LNCAP (cell line): ENCODE data around the gene MEGF6.

Experiments
- TF ChIP-seq, protein P1 (sequence below): fragments of 450-650 bp; IDR thresholded peaks from 2 replicates; pipeline ENCODE4 v1.5.1; 2017; ENCODE audit warnings: mild to moderate bottlenecking

The MEGF6 gene

DNA sequence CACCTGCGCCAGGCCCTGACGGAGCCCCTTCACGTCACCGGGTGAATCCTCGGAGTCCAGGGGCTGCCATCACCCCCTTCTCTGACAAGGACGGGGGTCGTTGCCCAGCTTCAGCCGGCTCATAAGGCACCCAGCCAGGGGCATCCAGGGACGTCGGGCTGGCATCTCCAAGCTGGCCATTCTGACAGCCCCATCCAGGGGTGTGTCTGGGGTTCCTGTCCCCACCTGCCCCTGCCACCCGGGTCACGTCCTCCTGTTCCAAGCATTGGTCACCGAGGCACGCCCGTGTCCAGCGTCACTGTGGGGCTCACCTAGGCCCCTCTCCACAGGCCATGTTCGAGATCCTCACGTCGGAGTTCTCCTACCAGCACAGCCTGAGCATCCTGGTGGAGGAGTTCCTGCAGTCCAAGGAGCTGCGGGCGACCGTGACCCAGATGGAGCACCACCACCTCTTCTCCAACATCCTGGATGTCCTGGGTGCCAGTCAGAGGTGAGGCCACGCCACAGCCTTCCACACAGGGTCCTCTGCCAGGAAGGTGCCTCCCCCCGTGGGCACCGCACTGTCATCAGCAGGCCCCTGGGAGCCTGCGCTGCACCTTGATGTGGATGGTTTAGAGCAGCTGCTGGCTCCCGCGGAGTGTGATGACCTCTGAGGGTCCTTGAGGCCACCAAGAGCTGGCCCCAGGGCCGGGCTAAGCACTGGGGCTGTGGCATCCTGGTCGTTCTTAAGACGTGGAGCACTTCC lies 142.0 kb downstream of the MEGF6 start:
- TF ChIP-seq, protein P1, sequence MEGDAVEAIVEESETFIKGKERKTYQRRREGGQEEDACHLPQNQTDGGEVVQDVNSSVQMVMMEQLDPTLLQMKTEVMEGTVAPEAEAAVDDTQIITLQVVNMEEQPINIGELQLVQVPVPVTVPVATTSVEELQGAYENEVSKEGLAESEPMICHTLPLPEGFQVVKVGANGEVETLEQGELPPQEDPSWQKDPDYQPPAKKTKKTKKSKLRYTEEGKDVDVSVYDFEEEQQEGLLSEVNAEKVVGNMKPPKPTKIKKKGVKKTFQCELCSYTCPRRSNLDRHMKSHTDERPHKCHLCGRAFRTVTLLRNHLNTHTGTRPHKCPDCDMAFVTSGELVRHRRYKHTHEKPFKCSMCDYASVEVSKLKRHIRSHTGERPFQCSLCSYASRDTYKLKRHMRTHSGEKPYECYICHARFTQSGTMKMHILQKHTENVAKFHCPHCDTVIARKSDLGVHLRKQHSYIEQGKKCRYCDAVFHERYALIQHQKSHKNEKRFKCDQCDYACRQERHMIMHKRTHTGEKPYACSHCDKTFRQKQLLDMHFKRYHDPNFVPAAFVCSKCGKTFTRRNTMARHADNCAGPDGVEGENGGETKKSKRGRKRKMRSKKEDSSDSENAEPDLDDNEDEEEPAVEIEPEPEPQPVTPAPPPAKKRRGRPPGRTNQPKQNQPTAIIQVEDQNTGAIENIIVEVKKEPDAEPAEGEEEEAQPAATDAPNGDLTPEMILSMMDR: no peak

DNA sequence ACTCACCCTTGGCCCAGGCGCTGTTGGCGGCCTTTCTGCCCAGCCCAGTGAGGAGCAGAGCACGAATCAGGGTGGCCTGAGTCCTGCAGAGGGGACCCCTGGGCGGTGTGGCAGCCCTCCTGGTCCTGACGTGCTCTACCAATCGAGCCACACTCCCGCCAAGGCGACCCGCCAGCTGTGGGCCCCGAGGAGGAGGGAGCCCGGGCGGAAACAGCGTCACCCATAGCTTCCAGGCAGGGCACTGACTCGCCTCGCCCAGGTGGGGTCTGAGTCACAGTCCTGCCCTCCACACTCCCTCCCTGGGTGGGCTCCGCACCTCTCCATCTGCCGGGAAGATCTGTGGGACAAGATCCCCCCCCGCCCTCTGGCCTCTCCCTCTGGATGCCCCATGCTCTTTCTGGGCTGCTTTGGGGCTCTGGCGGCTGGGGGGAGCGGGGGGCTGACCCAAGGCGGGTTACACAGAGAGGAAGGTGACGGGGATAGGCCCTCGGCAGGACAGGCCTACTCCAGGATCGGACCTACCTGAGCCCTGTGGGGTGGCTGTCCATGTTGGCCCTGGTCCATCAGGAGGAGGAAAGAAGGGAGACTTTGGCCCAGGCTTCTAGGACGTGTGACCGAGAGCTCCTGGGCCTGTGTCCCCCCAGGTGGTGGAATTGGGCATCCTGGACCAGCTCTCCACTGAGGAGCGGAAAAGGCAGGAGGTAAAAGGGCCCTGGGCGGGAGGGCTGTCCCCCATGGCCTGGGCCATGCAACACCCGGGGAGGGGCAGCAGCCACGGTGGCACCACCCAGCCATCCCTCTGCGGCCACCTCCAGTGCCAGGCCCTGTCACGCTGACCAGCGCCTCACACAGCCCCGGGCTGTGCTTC lies 142.8 kb downstream of the MEGF6 start:
- TF ChIP-seq, protein P1: no peak

DNA sequence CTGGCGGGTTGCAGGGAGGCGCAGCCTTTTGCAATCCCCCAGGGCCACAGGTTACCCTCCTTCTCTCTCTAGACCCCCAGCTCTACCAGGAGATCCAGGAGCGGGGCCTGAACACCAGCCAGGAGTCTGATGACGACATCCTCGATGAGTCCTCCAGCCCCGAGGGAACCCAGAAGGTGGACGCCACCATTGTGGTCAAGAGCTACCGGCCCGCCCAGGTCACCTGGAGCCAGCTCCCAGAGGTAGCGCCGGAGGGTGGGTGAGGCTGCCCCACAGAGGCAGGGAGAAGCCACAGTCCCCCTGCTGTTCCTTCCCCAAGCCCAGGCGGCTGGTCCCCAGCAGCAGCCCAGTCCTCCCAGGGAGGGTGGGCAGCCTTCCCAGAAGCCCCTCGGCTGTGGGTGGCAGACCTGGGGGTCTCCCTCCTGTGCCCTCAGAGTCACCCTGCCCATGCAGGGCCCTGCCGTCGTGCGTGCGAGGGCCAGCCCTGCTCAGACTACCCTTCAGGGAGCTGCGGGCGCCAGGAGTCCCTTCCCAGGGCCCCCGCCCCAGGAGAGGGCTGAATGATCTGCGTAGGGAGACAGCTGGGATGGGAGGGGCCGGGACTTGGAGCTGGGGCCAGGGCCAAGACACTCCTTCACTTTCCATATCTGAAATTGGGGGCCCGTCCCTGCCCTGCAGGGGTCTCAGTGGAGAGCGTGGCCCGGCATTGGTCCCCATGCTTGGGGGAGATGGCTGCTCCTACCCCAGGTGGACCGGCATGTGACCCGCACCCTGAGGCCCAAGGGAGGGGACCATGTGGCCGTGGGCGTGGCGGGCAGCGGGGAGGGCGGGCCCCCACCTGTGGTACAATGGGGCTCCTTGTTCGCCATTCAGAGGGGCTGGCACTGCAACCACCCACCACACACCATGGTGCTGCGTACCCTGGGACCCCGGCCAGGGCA lies 143.9 kb downstream of the MEGF6 start:
- TF ChIP-seq, protein P1: no peak

DNA sequence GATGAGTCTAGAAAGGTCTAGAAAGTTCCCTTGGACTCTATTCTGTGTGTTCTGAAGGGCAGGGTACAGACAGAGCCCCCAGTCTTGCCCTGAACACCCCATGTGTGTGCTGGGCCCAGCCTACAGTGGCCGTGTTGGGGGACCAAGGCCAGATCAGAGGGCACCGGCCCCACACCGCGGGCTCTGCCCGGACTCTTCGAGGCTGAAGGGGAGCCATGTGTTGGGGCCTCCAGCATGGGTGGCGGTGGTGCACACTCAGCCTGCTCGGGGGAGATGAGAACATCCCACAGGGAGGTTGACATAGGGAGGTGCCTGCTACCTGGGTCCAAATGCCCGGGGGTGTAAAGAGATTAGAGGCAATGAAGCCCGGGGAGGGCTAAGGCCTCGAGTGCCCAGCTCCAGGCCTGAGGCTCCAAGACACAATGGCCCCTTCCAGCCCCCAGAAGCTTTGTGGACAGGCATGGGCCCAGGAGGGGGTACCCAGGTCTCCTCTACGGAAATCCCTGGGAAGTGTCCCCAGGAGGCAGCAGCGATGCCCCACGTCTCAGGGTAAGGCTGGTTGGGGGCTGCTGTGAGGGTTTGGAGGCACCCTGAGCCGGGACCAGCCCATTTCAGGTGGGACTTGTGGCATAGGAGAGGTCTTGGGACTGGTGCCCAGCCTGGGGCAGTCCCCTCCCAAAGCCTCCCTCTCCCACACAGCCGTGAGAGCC lies 144.8 kb downstream of the MEGF6 start:
- TF ChIP-seq, protein P1: no peak

DNA sequence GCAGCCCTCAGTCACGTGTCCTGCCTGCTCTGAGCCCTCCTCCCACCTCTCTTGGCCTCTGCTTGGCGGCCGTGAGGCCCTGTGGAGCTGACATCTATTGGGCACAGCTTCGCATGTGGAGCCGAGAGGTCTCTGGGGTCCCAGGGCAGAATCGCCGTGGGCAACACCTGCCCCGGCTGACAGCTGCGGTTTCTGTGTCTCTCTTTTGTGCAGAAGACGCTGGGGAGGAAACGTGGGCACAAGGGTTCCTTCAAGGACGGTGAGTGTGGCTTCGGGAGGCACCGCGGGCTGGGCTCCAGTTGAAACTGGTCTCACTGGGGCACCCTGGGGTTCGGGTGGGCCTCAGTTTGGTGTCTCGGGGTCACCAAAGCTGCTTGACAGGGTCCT lies 145.4 kb downstream of the MEGF6 start:
- TF ChIP-seq, protein P1: no peak

DNA sequence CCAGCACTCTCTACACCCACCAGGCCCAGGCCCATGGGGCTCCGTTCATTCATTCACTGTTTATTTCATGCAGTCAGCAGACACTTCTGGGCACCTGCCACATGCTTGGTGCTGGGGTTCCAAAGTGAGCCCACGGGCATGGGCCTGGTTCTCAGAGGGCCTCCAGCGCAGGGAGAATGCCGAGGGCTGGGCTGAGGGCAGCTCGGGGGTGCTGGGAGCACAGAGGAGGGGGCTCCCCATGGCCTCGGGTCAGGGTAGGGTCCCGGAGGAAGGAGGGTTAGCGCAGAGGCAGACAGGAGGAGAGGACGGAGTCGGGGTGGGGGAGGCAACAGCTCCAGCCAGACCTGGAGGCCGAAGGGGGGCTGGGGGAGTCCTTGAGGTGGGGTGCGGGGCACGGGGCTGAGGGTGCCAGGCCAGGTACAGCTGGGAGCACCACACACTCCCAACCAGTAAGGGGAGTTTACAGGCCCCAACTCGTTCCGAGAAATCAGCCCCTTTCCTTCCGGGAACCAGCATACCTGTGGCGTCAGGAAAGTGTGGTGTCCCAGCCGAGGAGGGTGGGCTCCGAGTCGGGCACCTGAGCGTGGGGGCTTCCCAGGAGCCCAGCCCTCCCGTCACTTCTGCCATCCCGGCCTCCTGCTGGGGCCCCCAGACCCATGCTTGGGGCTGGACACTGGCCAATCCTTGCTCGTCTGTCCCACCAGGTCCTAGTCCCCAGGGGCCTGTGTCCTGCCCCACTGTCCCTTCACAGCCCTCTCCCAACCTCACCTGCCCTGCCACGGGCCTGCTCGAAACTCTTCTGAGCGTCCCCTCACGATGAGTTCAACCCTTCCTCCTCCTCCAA lies 146.0 kb downstream of the MEGF6 start:
- TF ChIP-seq, protein P1: no peak
